Panc1 (cell line): ENCODE data around the gene REPIN1. TPM values are rescaled to one million over a fixed set of nuclear protein-coding genes. Genes with fewer than 3 reads are reported as not detected.

Source experiments
- ATAC-seq: fragments of 200-7000 bp; cut with Tn5 transposase; 2 replicates; pipeline ENCODE4 v1.9.1; 2020; ENCODE audit warnings: mild to moderate bottlenecking, moderate library complexity
- BruUV-seq: library from RNA; stranded (reverse); fragments of 400-500 nt; replicated peaks from 2 replicates; lab custom pipeline; 2021; lab: Mats Ljungman, UMichigan
- CTCF ChIA-PET: fragments of 300-600 bp; sonication (Branson Sonifier 250); formaldehyde crosslinking; loops from one replicate; lab custom pipeline; 2022; ENCODE audit warnings: antibody characterized with exemption; lab: Charles Lee
- POLR2A ChIA-PET: fragments of 300-600 bp; sonication (Branson Sonifier 250); formaldehyde crosslinking; loops from one replicate; lab custom pipeline; 2022; ENCODE audit warnings: antibody characterized with exemption; lab: Charles Lee
- DNase-seq: peaks from one replicate; pipeline ENCODE4 v3.0.0-alpha.2; 2010; ENCODE audit warnings: low read depth, low spot score
- H3K27ac ChIP-seq: 2 replicates; pipeline ENCODE4 v1.5.1; 2011; ENCODE audit warnings: mild to moderate bottlenecking, low read length, inconsistent platforms
- H3K27me3 ChIP-seq: fragments of 200-500 bp; sonication (Bioruptor generic); 2 replicates; pipeline ENCODE4 v1.6.0; 2014; ENCODE audit warnings: low read length, inconsistent platforms; ENCODE audit not compliant: control insufficient read depth, insufficient read depth
- H3K36me3 ChIP-seq: fragments of 200-500 bp; sonication (Bioruptor generic); 2 replicates; pipeline ENCODE4 v1.5.1; 2014; ENCODE audit warnings: inconsistent platforms, mild to moderate bottlenecking, low read length, moderate library complexity; ENCODE audit not compliant: control insufficient read depth, insufficient read depth
- H3K4me1 ChIP-seq: 2 replicates; pipeline ENCODE4 v1.5.1; 2011; ENCODE audit warnings: inconsistent platforms, mild to moderate bottlenecking, low read length, moderate library complexity; ENCODE audit not compliant: control insufficient read depth, insufficient read depth
- H3K4me3 ChIP-seq, 2 experiments: 2 replicates each; pipeline ENCODE4 v1.5.1; 2011 to 2012; ENCODE audit warnings: low read depth in 2 of 2, low read length in 2 of 2, mild to moderate bottlenecking in 2 of 2, inconsistent platforms in 1 of 2, moderate library complexity in 1 of 2
- H3K9me3 ChIP-seq: fragments of 200-500 bp; sonication (Bioruptor generic); 2 replicates; pipeline ENCODE4 v1.5.1; 2014; ENCODE audit warnings: low read depth, mild to moderate bottlenecking, inconsistent platforms, low read length, moderate library complexity; ENCODE audit not compliant: control insufficient read depth, insufficient read depth
- CTCF ChIP-seq: fragments of 450-650 bp; IDR thresholded peaks from 2 replicates; pipeline ENCODE4 v1.5.1; 2017; ENCODE audit warnings: mild to moderate bottlenecking
- POLR2AphosphoS5 ChIP-seq: IDR thresholded peaks from 2 replicates; pipeline ENCODE4 v1.6.1; 2012; ENCODE audit warnings: mild to moderate bottlenecking, low read depth, low read length, moderate library complexity
- REST ChIP-seq, 2 experiments: IDR thresholded peaks; 2 replicates each; pipeline ENCODE4 v1.6.1; 2011 to 2012; ENCODE audit warnings: low read depth in 2 of 2, control low read depth in 1 of 2, low read length in 1 of 2, mild to moderate bottlenecking in 1 of 2, moderate library complexity in 1 of 2; ENCODE audit not compliant: insufficient read depth in 1 of 2
- SIN3A ChIP-seq: IDR thresholded peaks from 2 replicates; pipeline ENCODE4 v1.6.1; 2012; ENCODE audit warnings: low read depth, mild to moderate bottlenecking, low read length, moderate library complexity, borderline replicate concordance; ENCODE audit not compliant: insufficient read depth
- TCF7L2 ChIP-seq: IDR thresholded peaks from 2 replicates; pipeline ENCODE4 v1.6.1; 2011; ENCODE audit warnings: mild to moderate bottlenecking, low read depth, low read length, inconsistent platforms
- in situ Hi-C: cut with HindIII; loops from 2 replicates; pipeline ENCODE4 v1.10.0; 2016; ENCODE audit warnings: low sequenced_read_pairs, low pct_unique_long_range_greater_than_20kb
- intact Hi-C: fragments of 100-400 bp; cut with micrococcal nuclease; formaldehyde crosslinking; loops from one replicate; pipeline ENCODE4 v1.10.0; 2022; ENCODE audit not compliant: unreplicated experiment
- total RNA-seq: library from RNA; stranded (reverse); gene quantifications from one replicate; pipeline ENCODE4 v1.2.1, GENCODE V29; 2021; ENCODE audit not compliant: unreplicated experiment

Gene REPIN1
- total RNA-seq, 1 experiment from 2014 or later, result 209 TPM

GRCh38 chr7:150338166-150338829 is 30.3 kb upstream of the REPIN1 start:
- ChIA-PET POLR2A (no interaction called here), CTCF (no interaction called here)
- ATAC-seq (no peak), DNase-seq (no peak)
- Histone ChIP-seq H3K27ac (no peak overlapping the region), H3K4me1 (peaks cover 3% of the 10 kb centered on the region; the same call in 1 of the 2 replicates), H3K4me3 (no peak overlapping the region), H3K36me3 (no peaks in the 10 kb centered on the region), H3K27me3 (no peaks in the 10 kb centered on the region), H3K9me3 (no peaks in the 10 kb centered on the region)
- in situ Hi-C loops, result no loop called here
- BruUV-seq, result no TSS peak
- TF ChIP-seq POLR2AphosphoS5 (no peak), REST (IDR thresholded peaks at IDR 0.05; ENCODE audit: insufficient read depth in 1 of 2, low read depth in 2 of 2, low read length in 1 of 2) (no peak), TCF7L2 (no peak), SIN3A (no peak), CTCF (no peak)
- intact Hi-C loops, result no loop called here

- TF ChIP-seq POLR2AphosphoS5, result no peak
- TF ChIP-seq TCF7L2, result no peak
- no peak for DNase-seq
- peaks cover 9% of the 10 kb centered on the region; the same call in 1 of the 2 replicates for H3K9me3 ChIP-seq
- peak; percentile 42; the same call in 1 of the 2 replicates for ATAC-seq
- CTCF ChIA-PET, result no interaction called here
- no peak overlapping the region for H3K27ac ChIP-seq
- intact Hi-C loops, result no loop called here
- POLR2A ChIA-PET, result no interaction called here
- H3K36me3 ChIP-seq, result no peaks in the 10 kb centered on the region
- H3K4me1 ChIP-seq, result peaks cover 3% of the 10 kb centered on the region; the same call in 1 of the 2 replicates
- H3K4me3 ChIP-seq, result no peak overlapping the region
- no peaks in the 10 kb centered on the region for H3K27me3 ChIP-seq
- in situ Hi-C loops, result no loop called here
- BruUV-seq, result no TSS peak
These were observed 29.2 kb upstream of the REPIN1 start for GRCh38 chr7:150339409-150339809.
